C4-2B (cell line): ENCODE measurements around the gene NT5C1A.

Source experiments
- CTCF ChIP-seq: fragments of 450-650 bp; conservative IDR thresholded peaks from 2 replicates; pipeline ENCODE4 v1.5.1; 2017; ENCODE audit warnings: mild to moderate bottlenecking
- ZFX ChIP-seq: fragments of 450-650 bp; IDR thresholded peaks from 2 replicates; pipeline ENCODE4 v1.6.1; 2017

GRCh38 chr1:39673215-39673614, 1.3 kb upstream of the NT5C1A start:
- TF ChIP-seq CTCF (no peak), ZFX (no peak)
